DMS 273 (cell line): ENCODE measurements around the gene CRNKL1.

Experiments used
- DNase-seq: peaks from one replicate; lab custom pipeline; 2025; ENCODE audit not compliant: unreplicated experiment; lab: John Stamatoyannopoulos, UW

CRNKL1 gene

GRCh38 chr20:20063941-20064702, 11.9 kb upstream of the CRNKL1 start:
- DNase-seq, result no peak

- no peak for DNase-seq
Observed at GRCh38 chr20:20060234-20060998, 8.2 kb upstream of the CRNKL1 start.

- DNase-seq, result no peak
Observed at GRCh38 chr20:20051767-20052073, 546 bp downstream of the CRNKL1 start.

GRCh38 chr20:20039752-20040387, 12.4 kb downstream of the CRNKL1 start:
- DNase-seq, result no peak

GRCh38 chr20:20038586-20038985, 13.7 kb downstream of the CRNKL1 start:
- DNase-seq, result no peak

- no peak for DNase-seq
Observed at GRCh38 chr20:20037960-20038359, 14.3 kb downstream of the CRNKL1 start.

GRCh38 chr20:20036756-20037155, 15.5 kb downstream of the CRNKL1 start:
- DNase-seq, result no peak

- no peak for DNase-seq
Observed at GRCh38 chr20:20034486-20034885, 17.8 kb downstream of the CRNKL1 start.

- no peak for DNase-seq
Observed at GRCh38 chr20:20031790-20032189, 20.5 kb downstream of the CRNKL1 start.

GRCh38 chr20:20027284-20027683, 25.0 kb downstream of the CRNKL1 start:
- no peak for DNase-seq

- DNase-seq, result no peak
Observed at GRCh38 chr20:20024942-20025341, 27.3 kb downstream of the CRNKL1 start.

- no peak for DNase-seq
Observed at GRCh38 chr20:20023395-20023794, 28.9 kb downstream of the CRNKL1 start.

GRCh38 chr20:20022498-20022897, 29.8 kb downstream of the CRNKL1 start:
- DNase-seq, result no peak

- DNase-seq, result no peak
Observed at GRCh38 chr20:20021835-20022234, 30.4 kb downstream of the CRNKL1 start.

- no peak for DNase-seq
Observed at GRCh38 chr20:20020908-20021307, 31.4 kb downstream of the CRNKL1 start.

GRCh38 chr20:20019123-20019522, 33.1 kb downstream of the CRNKL1 start:
- DNase-seq, result no peak

- no peak for DNase-seq
Observed at GRCh38 chr20:20018366-20018765, 33.9 kb downstream of the CRNKL1 start.

- peak; percentile 62 for DNase-seq
Observed at GRCh38 chr20:20017844-20018185, 34.5 kb downstream of the CRNKL1 start.

- DNase-seq, result peak; percentile 97
Observed at GRCh38 chr20:20017001-20017843, 35.0 kb downstream of the CRNKL1 start, which contains the start of gene NAA20. NAA20 (plus strand) TSS chr20:20017362; CDS start chr20:20017397, 35 bp downstream.

GRCh38 chr20:20014659-20015058, 37.6 kb downstream of the CRNKL1 start:
- peak; percentile 21 for DNase-seq

- no peak for DNase-seq
Observed at GRCh38 chr20:20012541-20012940, 39.7 kb downstream of the CRNKL1 start.
